Activated T-helper 9 cell treated with anti-CD3 and anti-CD28 coated beads, Interleukin-2, amount 50 U/mL, for 16 hours (primary cell): ENCODE results near the gene PTPN13.
"Not testable (repeated sequence)": the region's sequence is repeated elsewhere in the genome, so short reads cannot be mapped to it uniquely, and the experiment has no call there.

Experiments
- DNase-seq: peaks from one replicate; pipeline ENCODE4 v3.0.0-alpha.2; 2020; ENCODE audit warnings: low read depth

The PTPN13 gene

GRCh38 chr4:86719149-86719548 is 125.0 kb downstream of the PTPN13 start:
- DNase-seq = not testable (repeated sequence)

GRCh38 chr4:86720508-86721068 is 126.5 kb downstream of the PTPN13 start:
- DNase-seq = no peak

DNA sequence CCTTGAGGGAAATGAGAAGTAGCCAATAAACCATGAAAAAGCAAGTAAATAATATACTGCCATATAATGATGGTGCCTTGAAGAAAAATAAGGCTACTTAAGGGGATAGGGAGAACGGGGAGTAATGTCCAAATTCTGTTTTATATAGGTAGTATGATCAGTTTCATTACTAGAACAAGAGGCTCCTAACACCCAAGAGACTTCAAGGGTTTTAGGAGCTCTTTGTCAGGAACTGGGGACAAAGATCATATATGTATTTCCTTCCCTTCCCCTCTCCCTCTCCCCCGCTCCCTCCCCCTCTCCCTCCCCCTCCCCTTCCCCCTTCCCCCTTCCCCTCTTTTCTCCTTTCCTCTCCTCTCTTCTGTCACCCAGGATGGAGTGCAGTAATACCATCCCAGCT is 127.3 kb downstream of the PTPN13 start:
- no peak for DNase-seq

- peak; percentile 2 for DNase-seq
Observed at GRCh38 chr4:86730310-86730709, 136.2 kb downstream of the PTPN13 start.

DNA sequence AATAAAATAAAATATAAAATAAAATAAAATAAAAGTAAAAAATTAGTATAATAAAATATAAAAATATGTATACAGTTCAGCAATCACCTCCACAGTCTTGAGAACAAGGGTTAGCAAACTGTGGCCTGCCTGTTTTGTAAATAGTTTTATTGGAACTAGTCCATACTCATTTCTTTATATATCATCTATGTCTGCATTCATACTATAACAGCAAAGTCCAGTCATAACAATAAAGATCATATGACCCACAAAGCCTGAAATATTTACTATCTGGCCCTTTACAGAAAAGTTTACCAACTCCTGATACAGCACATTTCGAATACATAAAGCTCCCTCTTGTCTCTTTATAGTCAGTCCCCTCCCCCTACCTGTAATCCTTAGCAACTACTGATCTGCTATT is 143.1 kb downstream of the PTPN13 start:
- DNase-seq = no peak

DNA sequence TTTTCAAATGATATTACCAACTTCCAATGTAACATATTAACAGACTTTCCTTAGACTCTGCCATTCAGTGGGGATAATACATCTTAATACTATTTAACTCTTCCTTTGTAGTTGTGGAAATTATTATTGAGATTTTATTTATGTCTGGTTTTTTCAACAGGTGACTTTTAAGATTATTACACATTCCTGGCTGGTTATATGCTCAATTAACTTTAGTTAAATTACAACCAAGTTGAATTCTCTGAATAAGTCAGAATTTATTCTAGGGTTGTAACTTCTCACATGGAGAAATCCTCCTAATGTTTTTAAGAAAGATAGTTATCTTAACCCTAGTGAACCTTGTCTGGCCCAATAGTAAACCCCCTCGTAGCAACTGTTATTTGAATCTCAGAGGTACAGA is 147.7 kb downstream of the PTPN13 start:
- DNase-seq = no peak

DNA sequence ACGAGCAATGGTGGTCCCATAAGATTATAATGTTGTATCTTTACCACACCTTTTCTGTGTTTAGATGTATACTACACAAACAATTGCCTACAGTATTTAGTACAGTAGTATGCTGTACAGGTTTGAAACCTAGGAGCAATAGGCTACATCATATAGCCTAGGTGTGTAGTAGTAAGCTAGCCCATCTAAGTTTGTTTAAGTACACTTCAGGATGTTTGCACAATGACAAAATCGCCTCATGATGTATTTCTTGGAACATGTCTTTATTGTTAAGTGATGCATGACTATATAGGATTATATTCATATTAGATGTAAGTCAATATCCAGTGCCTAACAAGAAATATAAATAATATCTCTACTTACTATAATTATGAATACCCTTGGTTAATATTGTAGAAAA is 150.5 kb downstream of the PTPN13 start:
- DNase-seq = no peak

DNA sequence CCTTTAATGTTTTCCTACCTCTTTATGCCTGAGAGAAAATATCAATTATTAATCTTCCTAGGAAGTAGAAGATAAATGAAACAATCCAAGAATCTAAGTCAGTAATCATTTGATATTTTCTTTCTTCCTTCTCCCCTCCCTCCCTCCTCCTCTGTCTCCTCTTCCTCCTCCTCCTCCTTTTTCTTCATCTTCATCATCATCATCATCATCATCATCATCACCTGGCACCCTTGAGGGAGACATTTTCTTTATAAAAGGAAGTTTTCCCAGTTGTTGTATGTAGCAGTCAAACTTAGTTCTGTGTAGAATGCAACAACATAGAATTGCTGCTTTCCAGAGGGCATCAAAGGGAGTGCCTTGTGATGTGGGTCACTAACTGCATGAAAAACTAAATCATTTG is 155.0 kb downstream of the PTPN13 start:
- no peak for DNase-seq

DNA sequence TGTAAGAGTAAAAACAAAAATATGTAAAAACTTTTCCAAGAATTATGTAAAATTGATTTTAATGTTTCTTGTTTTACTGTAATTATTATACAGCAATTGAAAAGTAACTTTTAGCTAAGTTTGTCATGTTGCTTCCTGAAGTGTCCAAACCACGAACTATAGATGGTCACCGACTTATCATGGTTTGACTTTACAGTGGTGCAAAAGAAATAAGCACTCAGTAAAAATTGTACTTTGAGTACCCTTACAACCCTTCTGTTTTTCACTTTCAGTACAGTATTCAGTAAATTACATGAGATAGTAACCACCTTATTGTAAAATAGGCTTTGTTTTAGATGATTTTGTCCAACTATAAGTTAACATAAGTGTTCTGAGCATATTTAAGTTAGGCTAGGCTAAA is 161.3 kb downstream of the PTPN13 start:
- no peak for DNase-seq

GRCh38 chr4:86757468-86757867 is 163.4 kb downstream of the PTPN13 start:
- DNase-seq = no peak

GRCh38 chr4:86759298-86759697 is 165.2 kb downstream of the PTPN13 start:
- no peak for DNase-seq

DNA sequence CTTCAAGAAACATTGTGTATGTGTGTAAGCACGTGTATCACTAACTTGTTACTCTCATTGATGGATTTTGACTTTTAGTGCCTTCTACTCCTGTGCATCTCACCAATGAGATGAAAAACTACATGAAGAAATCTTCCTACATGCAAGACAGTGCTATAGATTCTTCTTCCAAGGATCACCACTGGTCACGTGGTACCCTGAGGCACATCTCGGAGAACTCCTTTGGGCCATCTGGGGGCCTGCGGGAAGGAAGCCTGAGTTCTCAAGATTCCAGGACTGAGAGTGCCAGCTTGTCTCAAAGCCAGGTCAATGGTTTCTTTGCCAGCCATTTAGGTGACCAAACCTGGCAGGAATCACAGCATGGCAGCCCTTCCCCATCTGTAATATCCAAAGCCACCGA is 168.5 kb downstream of the PTPN13 start:
- DNase-seq = no peak

DNA sequence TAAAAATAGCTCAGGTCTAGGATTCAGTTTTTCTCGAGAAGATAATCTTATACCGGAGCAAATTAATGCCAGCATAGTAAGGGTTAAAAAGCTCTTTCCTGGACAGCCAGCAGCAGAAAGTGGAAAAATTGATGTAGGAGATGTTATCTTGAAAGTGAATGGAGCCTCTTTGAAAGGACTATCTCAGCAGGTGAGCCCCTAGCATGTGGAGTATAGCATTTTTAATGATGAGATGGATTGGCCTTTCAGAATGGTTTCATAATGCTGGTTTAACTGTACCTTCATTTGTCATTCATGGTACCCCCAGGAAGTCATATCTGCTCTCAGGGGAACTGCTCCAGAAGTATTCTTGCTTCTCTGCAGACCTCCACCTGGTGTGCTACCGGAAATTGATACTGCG is 175.7 kb downstream of the PTPN13 start:
- no peak for DNase-seq

DNA sequence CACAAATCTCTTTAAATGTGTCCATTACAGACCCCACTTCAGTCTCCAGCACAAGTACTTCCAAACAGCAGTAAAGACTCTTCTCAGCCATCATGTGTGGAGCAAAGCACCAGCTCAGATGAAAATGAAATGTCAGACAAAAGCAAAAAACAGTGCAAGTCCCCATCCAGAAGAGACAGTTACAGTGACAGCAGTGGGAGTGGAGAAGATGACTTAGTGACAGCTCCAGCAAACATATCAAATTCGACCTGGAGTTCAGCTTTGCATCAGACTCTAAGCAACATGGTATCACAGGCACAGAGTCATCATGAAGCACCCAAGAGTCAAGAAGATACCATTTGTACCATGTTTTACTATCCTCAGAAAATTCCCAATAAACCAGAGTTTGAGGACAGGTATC is 177.0 kb downstream of the PTPN13 start:
- DNase-seq = no peak

DNA sequence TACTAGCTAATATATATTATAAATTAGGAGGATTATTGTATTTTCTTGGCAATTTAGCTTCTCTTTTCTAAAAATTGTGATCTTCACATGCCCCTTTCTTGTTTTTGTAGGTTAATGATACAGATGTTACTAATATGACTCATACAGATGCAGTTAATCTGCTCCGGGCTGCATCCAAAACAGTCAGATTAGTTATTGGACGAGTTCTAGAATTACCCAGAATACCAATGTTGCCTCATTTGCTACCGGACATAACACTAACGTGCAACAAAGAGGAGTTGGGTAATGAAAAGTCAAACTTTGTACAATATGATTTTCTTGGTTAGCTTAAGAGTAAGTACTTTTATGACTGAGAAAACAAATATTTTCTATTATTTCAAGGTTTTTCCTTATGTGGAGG is 180.9 kb downstream of the PTPN13 start:
- DNase-seq = no peak

DNA sequence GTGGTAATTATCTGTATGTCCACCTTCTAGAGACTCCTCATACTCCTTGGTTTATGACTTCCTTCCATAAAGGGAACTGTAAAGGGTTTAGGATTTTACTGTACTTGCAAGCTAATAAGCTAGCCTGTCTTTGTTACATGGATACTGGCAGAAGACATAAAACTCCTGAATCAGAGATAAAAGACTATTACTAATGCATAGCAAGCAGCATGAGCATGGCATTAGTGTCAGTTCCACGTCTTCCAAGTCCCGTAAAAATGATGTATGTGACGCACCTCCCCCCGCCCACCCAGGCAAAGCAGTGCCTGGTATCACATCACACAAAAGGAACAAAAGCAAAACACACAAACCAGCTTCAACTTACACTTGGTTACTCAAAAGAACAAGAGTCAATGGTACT is 184.1 kb downstream of the PTPN13 start:
- no peak for DNase-seq

DNA sequence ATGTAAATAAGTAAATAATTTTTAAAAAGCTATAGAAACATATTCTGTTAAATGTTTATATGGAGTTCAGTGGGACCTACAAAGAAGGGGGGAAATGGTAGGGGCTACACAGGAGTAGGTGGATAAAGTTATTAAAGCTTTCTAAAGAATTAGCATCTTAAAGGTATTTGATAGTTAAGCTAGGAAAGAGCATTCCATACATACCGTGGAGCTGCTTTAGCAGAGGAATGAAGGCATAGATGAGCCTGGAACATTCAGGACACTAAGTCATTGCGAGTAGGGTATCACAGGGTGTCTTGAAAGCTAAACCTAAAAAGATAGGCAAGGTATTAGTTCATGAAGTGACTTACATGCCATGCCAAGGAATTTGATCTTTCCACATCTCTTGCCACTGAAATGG is 194.7 kb downstream of the PTPN13 start:
- DNase-seq = no peak

- DNase-seq = no peak
Observed at GRCh38 chr4:86791126-86791525, 197.0 kb downstream of the PTPN13 start.

GRCh38 chr4:86809809-86810208 is 215.7 kb downstream of the PTPN13 start:
- DNase-seq = no peak

GRCh38 chr4:86810847-86811246 is 216.7 kb downstream of the PTPN13 start:
- DNase-seq = no peak

DNA sequence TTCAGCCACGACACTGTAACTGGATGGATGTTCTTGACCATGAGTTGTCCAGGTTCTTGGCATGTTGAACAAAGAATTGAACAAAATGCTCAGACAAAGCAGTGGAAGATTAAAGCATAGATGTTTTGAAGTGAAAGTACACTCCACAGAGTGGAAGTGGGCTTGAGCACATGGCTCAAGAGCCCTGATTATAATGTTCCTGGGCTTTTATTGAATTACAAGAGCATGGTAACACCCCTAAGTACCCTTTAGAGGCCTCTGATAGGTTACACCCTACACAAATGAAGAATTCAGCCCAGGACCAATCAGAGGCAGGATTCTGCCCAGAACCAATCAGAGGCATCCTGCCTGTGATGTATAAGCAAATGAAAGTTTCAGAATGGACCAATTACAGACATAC is 221.5 kb downstream of the PTPN13 start:
- no peak for DNase-seq

DNA sequence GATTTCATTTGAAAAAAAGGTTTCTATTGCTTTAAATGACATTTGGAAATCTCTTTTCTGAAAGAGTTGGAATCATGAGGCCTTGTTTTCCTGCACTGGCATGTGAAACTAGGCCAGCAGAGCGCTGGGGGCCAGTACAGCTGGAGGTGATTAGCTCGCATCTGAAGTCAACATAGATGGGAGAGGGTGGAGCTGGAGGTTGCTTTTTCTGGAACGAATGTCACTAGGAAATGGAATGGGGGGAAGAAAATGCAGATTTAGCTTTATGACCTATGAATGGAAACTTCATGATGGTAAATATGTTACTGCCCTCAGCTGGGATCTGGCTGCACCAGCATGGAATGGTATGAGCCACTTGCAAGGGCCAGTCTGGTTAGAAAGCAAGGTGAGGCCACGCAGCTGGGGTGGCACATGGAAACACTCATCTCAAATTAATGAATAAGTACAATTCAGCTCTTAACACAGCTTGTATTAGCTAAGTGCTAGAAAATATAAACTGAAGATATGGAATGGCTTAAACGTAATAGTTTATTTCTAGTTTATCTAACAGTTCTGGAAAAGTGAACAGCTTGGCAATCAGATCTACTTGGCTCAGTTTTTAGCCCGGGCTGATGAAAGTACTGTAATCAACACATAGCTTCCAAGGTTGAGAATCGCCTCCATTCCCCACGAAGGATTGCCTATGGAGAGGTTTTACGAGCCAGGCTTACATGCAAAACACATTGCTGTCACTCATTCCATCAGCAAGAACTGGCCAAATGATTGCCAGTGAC is 222.6 kb downstream of the PTPN13 start:
- no peak for DNase-seq

GRCh38 chr4:86818211-86818610 is 224.1 kb downstream of the PTPN13 start:
- DNase-seq = no peak

DNA sequence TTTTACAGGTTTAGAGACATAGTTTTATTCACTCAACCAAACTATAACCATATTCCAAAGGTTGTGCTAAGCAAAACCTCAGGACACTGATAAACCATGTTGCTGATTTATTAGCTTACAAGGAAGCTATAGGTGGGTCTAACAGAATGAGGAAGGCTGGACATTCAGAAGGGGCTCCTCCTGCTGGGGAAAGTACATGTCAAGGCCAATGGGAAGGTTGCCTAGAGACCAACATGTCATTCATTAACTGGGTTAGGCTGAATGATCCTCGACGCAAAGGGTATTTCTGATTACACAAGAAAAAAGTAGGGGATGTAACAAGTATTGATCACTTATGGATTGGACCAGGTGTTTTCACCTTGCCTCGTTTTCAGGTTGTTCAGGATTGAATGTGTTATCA is 224.7 kb downstream of the PTPN13 start:
- no peak for DNase-seq
